ENCODE results near the gene NHEJ1. TPM values are rescaled to one million over a fixed set of nuclear protein-coding genes. Genes with fewer than 3 reads are reported as not detected.

NHEJ1 gene
- total and polyA plus RNA-seq, 9 of the 15 experiments (the other 6 are each of a cell fraction or from before 2014, with no cell fraction given) = 9.0 to 23.7 (median 13.9) TPM

- TF ChIP-seq PYGO2 (tag; IDR thresholded peaks at IDR 0.05) (no peak), ETV5 (CRISPR knock-in tag; IDR thresholded peaks at IDR 0.05; ENCODE audit: low read depth) (no peak), JUN (IDR thresholded peaks at IDR 0.05; ENCODE audit: borderline replicate concordance, low read depth, low read length) (peak; percentile 7; the same call in 1 of the 2 replicates), JUN (CRISPR knock-in tag; IDR thresholded peaks at IDR 0.05; ENCODE audit: borderline replicate concordance) (no peak), SIRT6 (IDR thresholded peaks at IDR 0.05; ENCODE audit: low read depth, low read length) (no peak), ZSCAN32 (CRISPR knock-in tag; IDR thresholded peaks at IDR 0.05) (no peak), KAT7 (CRISPR knock-in tag; IDR thresholded peaks at IDR 0.05; ENCODE audit: borderline replicate concordance) (no peak), PRPF4 (IDR thresholded peaks at IDR 0.05; ENCODE audit: insufficient read depth, low read depth, low read length, poor library complexity, severe bottlenecking) (no peak), REST (IDR thresholded peaks at IDR 0.05; ENCODE audit: borderline replicate concordance) (peak; percentile 93), REST (CRISPR knock-in tag; IDR thresholded peaks at IDR 0.05; ENCODE audit: low read depth) (peak; percentile 53; the same call in 1 of the 2 replicates), RBM25 (IDR thresholded peaks at IDR 0.05; ENCODE audit: low read depth, low read length, severe bottlenecking) (no peak), DPF2 (IDR thresholded peaks at IDR 0.05) (0 out of 2 replicates have a peak, but pooled peaks have one; percentile 59), ADNP (tag; IDR thresholded peaks at IDR 0.05) (no peak), KLF16 (IDR thresholded peaks at IDR 0.05) (no peak), ELK3 (CRISPR knock-in tag; IDR thresholded peaks at IDR 0.05) (no peak)
These were observed 17.1 kb upstream of the NHEJ1 start, which contains the start of gene RETREG2 (continued) for GRCh38 chr2:219177552-219178376.

Data from K562 (cell line).